Vagina (tissue), 2 donors: ENCODE results near the gene RPS14. TPM values are rescaled to one million over a fixed set of nuclear protein-coding genes. Genes with fewer than 3 reads are reported as not detected.

Source experiments
- DNase-seq, 2 donors: peaks; one replicate each; pipeline ENCODE4 v3.0.0-alpha.2; 2017; ENCODE audit errors: extremely low spot score in 2 of 2
- H3K27ac ChIP-seq: fragments of 200-600 bp; sonication (generic); one replicate; pipeline ENCODE4 v1.5.1; 2019
- H3K27me3 ChIP-seq: fragments of 200-600 bp; sonication (generic); one replicate; pipeline ENCODE4 v1.5.1; 2019
- H3K36me3 ChIP-seq, 2 donors: fragments of 200-600 bp; sonication (generic); one replicate each; pipeline ENCODE4 v1.5.1; 2017 to 2019
- H3K4me1 ChIP-seq: fragments of 200-600 bp; sonication (generic); one replicate; pipeline ENCODE4 v1.5.1; 2019
- H3K4me3 ChIP-seq, 2 donors: fragments of 200-600 bp; sonication (generic); 1 replicate in 1 of 2; 2 replicates in 1 of 2; pipeline ENCODE4 v1.5.1; 2016 to 2019
- H3K9me3 ChIP-seq: fragments of 200-600 bp; sonication (generic); one replicate; pipeline ENCODE4 v1.5.1; 2019
- CTCF ChIP-seq, 3 experiments: fragments of 450-650 bp in 2 of 3; fragments of 200-600 bp in 1 of 3; sonication (generic) in 1 of 3; IDR thresholded peaks; one replicate each; pipeline ENCODE4 v1.5.1; 2017 to 2019; ENCODE audit warnings: antibody characterized with exemption in 3 of 3, mild to moderate bottlenecking in 2 of 3, moderate library complexity in 2 of 3
- POLR2A ChIP-seq, 2 donors: fragments of 450-650 bp; IDR thresholded peaks; one replicate each; pipeline ENCODE4 v1.6.1; 2017; ENCODE audit warnings: antibody characterized with exemption in 2 of 2, mild to moderate bottlenecking in 2 of 2, moderate library complexity in 2 of 2
- POLR2AphosphoS5 ChIP-seq, 2 donors: sonication (generic); formaldehyde crosslinking; IDR thresholded peaks; one replicate each; pipeline ENCODE4 v1.9.0; 2017; ENCODE audit warnings: antibody characterized with exemption in 2 of 2, mild to moderate bottlenecking in 2 of 2, low read depth in 1 of 2; ENCODE audit not compliant: insufficient read depth in 1 of 2
- intact Hi-C: fragments of 100-400 bp; cut with DNase I; formaldehyde crosslinking; loops from one replicate; pipeline ENCODE4 v1.15.1; 2023
- total RNA-seq: library from RNA; depleted of rRNA; stranded (reverse); fragments of >200 nt; gene quantifications from one replicate; pipeline ENCODE4 v1.2.3, GENCODE V29; 2016

Gene RPS14
- total RNA-seq, 1 donor from 2014 or later = 3,194 TPM

- Histone ChIP-seq H3K9me3 (no peaks in the 10 kb centered on the region), H3K27ac (peak overlapping the region; percentile 94), H3K4me1 (peaks cover 63% of the 10 kb centered on the region), H3K36me3 (no peaks in the 10 kb centered on the region), H3K27me3 (no peaks in the 10 kb centered on the region), H3K4me3 (peak overlapping the region; percentile 75 to 96)
- intact Hi-C loops = no loop called here
- TF ChIP-seq CTCF (IDR thresholded peaks at IDR 0.05) = no peak
- TF ChIP-seq POLR2AphosphoS5 (IDR thresholded peaks at IDR 0.05; ENCODE audit: insufficient read depth in 1 of 2, low read depth in 1 of 2) = peak in 1 of 2 donors; percentile 33
- DNase-seq = no peak
These were observed 37.1 kb upstream of the RPS14 start for GRCh38 chr5:150486402-150487198.

DNA sequence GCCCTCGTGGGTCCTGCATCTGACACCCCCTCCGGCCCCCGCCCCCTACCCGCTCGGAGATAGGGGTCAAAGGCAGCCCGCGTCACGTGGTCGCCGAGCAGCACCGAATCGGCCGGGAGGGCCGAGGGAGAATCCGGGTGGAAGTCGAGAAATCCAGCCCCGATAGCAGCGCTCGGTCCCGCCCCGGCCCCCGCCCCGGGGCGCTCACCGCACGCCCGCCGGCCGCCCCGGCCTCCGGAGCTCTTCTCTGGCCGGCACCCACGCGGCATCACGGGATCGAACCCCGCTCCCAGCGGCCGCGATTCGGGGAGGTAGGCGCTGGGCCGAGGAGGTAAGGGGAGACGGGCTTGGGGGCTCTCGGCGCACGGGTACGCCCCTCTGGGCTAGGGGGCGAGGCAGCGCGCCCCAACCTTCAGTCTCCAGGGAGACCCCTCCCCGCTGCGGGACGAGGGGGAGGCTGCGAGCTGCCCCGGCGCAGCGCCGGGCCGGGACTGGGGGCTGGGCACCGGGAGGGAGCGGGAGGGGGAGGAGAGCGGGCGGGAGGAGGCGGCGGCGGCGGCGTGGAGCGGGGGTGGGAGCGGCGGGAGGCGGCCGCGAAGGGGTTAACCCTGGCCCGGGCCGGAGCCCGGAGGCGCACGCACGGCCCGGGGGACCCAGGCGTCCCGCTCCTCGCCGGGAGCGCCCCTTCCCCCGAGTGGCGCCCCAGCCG is 36.3 kb upstream of the RPS14 start:
- Histone ChIP-seq H3K4me1 (peaks cover 55% of the 10 kb centered on the region), H3K9me3 (no peaks in the 10 kb centered on the region), H3K4me3 (peak overlapping the region; percentile 75 to 96), H3K36me3 (no peaks in the 10 kb centered on the region), H3K27me3 (no peaks in the 10 kb centered on the region), H3K27ac (peak overlapping the region; percentile 94)
- intact Hi-C loops = no loop called here
- TF ChIP-seq CTCF (IDR thresholded peaks at IDR 0.05) (no peak), POLR2AphosphoS5 (IDR thresholded peaks at IDR 0.05; ENCODE audit: insufficient read depth in 1 of 2, low read depth in 1 of 2) (peak in 1 of 2 donors; percentile 63)
- DNase-seq = no peak

DNA sequence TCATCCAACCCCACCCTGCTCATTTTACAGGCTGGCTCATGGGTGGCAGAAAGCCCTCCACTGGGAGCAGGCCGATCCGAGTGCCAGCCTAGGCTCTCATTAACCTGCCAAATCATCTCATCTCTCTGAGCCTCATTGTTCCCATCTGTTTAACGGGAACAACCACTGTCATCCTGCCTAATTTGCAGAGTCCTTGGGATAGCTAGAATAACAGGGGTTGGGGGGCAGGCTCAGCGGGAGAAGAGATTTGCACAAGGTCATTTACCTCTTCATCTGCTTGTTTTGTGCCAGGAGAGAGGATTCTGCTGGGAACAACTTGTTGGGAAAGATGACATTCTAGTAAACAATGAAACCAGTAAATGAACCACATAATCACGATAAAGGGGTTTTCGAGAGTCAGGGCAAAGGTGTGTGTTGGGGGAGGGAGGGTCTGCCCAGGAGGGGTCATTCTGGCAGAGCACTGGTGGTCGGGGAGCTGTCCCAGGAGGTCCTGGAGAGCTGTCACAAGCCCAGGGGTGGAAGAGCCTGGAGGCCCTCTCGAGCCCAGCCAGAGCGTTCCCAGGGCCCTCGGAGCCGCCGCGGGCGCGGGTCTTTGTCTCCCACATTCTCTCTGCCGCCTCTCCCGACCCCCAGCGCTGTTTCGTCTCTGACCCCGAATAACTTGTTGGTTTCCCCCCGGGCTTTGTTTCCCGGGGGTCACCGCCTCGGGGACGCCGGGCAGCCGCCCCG is 35.6 kb upstream of the RPS14 start:
- H3K36me3 ChIP-seq = no peaks in the 10 kb centered on the region
- peak overlapping the region; percentile 94 for H3K27ac ChIP-seq
- peak in 1 of 2 donors; percentile 13 for TF ChIP-seq POLR2AphosphoS5 (IDR thresholded peaks at IDR 0.05; ENCODE audit: insufficient read depth in 1 of 2, low read depth in 1 of 2)
- no peak for TF ChIP-seq CTCF (IDR thresholded peaks at IDR 0.05)
- no peaks in the 10 kb centered on the region for H3K27me3 ChIP-seq
- H3K9me3 ChIP-seq = no peaks in the 10 kb centered on the region
- no peak for DNase-seq
- intact Hi-C loops = no loop called here
- peaks cover 48% of the 10 kb centered on the region for H3K4me1 ChIP-seq
- peak overlapping the region; percentile 75 to 96 for H3K4me3 ChIP-seq

GRCh38 chr5:150481972-150482406 is 32.5 kb upstream of the RPS14 start:
- Histone ChIP-seq H3K36me3 (no peaks in the 10 kb centered on the region), H3K4me3 (no peak overlapping the region), H3K4me1 (peaks cover 17% of the 10 kb centered on the region), H3K9me3 (no peaks in the 10 kb centered on the region), H3K27ac (no peak overlapping the region), H3K27me3 (no peaks in the 10 kb centered on the region)
- TF ChIP-seq CTCF (IDR thresholded peaks at IDR 0.05) (no peak), POLR2A (IDR thresholded peaks at IDR 0.05) (no peak), POLR2AphosphoS5 (IDR thresholded peaks at IDR 0.05; ENCODE audit: insufficient read depth in 1 of 2, low read depth in 1 of 2) (no peak)
- intact Hi-C loops = no loop called here
- no peak for DNase-seq
